ENCODE measurements around the gene STAP2.

- TF ChIP-seq CTCF (conservative IDR thresholded peaks at IDR 0.05; ENCODE audit: low read depth, low read length) (no peak), EZH2phosphoT487 (IDR thresholded peaks at IDR 0.05; ENCODE audit: borderline replicate concordance, low read length) (no peak), EZH2 (IDR thresholded peaks at IDR 0.05; ENCODE audit: low read length, unreplicated experiment) (no peak)
Measured at GRCh38 chr19:4350726-4351125, 12.1 kb upstream of the STAP2 start.

Data from PC-3 (cell line).